HG03108 (cell line): ENCODE measurements around the gene LY86.

ENCODE experiments used
- ATAC-seq: cut with Tn5 transposase; IDR thresholded peaks from one replicate; pipeline ENCODE4 v1.9.1; 2021; ENCODE audit warnings: moderate library complexity; ENCODE audit not compliant: unreplicated experiment

Gene LY86

DNA sequence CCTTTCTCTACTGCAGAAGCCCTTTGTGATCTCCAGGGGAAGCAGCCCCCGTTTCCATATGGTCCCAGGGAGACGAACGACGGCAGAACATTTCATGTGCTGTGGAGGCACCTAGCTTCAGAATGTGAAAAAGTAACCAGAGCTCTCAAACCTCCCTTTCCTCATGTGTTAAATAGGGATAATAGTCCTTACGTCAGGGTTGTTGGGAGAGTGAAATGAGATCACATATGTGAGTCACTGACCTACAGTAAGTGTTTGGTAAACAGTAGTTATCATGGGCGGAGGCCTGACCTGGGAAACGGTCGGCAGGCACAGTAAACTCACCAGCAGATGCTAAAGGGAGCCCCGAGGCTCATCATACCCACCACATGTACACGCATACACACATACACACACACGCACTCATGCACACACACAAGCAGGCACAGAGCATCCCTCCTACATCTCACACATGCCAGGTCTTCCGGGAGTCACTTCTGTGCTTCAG lies 89.7 kb downstream of the LY86 start:
- ATAC-seq: no peak

DNA sequence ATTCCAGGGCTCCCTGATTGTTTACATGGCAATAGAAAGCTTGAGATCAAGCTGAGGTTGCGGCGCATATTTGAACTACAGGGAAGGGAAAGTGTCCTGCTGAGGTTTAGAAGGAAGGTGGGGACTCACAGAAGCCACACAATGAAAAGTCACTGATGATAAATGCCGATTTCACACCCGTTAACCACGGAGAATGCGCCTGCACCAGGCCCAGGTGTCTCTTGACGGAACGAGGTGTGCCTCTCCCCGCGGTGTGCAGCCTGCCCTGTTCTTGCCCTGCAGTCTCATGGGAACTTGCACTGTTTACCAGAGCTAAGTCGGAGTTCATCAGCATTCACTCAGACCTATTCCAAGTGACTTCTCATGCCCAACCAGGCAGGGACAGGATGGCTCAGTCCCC lies 90.3 kb downstream of the LY86 start:
- ATAC-seq: no peak

DNA sequence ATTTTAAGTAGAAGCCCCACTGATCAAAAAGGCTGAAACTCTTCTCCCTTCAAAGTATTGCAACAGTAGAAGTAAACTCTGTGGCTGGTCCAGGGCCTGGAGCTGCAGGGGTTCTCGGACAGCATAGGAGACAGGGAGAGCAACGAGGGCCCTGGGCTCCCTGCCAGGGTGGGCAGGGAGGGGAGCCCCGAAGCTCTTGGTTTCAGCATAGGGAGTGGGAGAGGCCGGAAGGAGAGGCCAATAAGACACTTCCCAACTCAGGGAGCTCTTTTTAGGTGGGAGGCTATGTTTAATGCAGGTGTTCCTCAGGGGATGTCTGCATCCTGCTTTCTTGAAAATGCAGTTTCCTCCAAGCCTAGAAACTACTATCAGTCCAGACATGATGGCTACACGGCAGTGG lies 91.1 kb downstream of the LY86 start:
- ATAC-seq: no peak

DNA sequence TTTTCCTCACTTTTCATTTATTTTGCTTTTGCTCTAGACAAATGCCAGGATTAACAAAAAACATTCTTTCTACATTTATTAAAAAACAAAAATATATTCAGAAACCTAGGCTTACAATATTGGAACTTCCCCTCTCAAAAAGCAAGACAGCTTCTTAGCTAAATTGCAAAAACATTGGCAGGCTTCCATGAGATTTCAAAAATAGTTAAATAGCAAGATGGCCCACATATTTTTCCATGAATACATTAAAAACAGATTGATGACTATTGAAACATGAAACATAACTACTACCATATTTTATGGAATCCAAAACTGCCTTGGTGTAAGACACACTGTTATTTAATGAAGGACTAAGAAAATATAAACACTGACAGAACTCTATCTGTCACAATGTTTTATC lies 92.0 kb downstream of the LY86 start:
- ATAC-seq: no peak

DNA sequence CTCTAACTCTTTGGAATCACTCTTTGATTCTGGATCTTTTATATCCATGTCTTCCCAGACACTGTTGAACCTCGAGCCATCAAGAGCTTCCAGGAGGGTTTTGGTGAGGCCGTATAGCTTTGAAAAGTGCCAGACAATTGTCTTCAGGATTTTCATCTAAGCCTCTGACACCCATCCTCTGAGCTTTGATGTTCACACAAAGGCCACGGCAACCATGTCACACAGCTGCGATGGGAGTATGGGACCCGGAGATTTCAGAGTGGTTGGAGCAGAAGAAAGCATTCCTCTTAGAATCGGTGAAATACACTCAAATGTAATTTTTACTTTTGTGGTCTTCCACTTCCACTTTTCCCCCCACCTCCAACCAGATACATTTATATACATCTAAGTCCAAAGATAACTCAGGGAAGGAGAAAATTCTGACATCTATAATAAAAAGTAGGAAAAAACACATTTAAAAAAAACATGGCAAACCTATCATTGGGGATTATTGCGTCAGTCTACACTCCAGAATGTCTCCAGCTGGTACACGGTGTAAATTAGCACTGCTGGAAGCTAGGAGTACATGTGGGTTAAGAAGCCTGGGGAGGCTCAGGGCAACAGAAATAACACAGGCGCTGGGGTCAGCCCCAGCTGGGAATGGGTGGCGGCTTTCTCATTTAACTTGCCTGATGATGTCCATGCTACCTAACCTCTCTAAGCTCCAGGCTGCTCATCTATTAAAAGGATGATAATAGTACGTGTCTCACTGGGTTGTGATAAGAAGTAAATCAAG lies 92.7 kb downstream of the LY86 start:
- no peak for ATAC-seq

DNA sequence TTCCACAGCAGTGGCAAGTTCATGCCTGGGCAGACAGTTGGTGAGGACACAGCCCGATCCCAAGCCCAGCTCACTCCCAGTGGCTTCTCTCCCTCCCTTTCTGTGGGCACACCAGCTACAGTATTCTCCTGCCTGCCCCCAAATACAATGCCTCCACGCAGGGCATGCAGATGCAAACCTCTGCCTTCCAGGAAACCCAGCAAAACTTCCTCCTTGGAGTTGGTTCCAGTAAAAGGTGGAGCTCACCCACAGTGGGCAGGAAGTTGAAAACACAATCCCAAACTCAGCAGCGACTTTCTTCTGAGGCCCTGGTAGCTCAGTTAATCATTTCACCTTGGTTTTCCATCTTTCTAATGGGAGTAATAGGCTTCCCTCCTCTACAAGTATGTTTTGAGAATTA lies 93.7 kb downstream of the LY86 start:
- no peak for ATAC-seq

DNA sequence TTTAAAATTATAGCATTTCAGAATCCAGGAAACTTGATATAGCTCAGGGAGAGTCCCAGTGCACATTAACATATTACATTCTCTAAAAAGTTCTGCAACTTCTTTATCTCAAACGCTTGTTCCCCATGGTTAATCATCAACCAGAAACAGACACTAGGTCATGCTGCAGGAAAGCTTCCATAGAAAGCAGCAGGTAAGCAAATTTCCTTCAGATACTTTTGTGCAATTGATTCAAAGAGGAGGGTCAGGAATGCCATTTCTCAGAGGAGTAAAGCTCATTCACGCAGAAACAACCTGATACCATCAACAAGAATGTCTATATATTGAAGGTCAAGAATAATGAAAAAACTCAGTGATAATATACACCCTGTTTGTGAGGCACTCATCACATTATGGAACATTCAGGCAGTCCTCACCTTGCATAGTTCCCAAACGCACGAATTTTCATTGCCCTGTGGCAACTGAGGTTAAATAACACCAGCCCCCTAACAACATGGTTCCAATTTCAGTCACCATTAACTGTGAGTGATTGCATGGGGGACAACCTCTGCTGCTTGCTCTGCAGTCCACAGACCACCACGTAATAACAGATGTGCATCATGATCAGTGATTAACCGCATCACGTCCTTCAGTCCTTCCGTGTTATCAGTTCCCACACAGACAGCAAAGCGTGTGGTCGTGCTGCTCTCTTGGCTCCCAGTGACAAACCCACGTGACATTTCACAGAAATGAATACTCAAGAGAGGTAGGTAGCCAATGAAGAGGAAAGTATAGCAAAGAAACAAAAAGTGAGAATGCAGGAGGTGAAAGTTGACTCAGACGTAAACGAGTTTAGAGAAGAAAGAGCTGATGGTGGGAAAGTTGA lies 95.7 kb downstream of the LY86 start:
- peak; percentile 77 for ATAC-seq

DNA sequence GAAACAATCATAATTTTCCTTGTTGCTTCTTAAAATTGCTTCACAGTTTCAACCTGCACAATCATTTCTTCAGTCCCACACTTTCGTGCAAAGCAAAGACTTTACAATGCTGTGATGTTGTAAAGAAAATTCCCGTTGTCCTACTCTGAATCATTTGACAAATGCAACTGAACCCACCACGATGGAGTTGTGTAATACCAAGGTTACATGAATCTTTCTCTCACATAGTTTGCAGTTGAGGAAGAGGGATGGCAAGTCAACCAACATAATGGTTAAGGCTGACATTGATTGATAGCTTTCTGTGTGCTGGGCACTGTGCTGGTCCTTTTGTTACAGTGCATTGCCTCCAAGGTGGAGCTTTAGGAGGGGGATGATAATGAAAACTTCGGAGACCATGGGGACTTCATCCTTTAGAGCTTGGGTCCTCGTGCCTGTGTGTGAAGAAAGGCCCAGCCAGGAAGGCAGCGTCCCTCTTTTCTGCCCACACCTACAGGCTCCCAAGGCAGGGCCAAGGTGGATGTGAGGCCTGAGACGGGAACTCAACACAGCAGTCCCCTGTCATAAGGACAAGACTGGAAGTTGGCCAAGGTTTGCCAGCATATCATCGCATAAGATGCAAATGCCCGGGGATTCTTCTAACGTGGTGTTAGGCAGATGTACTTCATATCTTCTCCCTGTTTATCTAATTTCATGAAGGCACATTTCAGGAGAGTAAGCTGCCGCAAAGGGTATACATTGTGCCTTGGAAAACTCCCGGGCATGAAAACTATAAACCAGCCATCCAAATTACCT lies 96.9 kb downstream of the LY86 start:
- no peak for ATAC-seq

DNA sequence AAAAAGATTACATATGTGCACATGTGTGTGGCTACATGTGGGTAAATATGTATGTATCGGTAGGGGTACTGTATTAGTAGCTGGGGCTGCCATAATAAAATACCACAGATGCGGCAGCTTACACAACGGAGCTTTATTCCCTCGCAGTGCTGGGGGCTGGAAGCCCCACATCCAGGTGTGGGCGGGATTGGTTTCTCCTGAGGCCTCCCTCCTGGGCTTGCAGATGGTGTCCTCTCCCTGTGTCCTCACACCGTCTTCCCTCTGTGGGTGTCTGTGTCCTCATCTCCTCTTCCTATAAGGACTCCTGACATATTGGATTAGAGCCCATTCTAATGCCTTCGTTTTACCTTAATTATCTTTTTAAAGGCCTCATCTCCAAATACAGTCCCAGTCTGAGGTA lies 97.7 kb downstream of the LY86 start:
- ATAC-seq: no peak

DNA sequence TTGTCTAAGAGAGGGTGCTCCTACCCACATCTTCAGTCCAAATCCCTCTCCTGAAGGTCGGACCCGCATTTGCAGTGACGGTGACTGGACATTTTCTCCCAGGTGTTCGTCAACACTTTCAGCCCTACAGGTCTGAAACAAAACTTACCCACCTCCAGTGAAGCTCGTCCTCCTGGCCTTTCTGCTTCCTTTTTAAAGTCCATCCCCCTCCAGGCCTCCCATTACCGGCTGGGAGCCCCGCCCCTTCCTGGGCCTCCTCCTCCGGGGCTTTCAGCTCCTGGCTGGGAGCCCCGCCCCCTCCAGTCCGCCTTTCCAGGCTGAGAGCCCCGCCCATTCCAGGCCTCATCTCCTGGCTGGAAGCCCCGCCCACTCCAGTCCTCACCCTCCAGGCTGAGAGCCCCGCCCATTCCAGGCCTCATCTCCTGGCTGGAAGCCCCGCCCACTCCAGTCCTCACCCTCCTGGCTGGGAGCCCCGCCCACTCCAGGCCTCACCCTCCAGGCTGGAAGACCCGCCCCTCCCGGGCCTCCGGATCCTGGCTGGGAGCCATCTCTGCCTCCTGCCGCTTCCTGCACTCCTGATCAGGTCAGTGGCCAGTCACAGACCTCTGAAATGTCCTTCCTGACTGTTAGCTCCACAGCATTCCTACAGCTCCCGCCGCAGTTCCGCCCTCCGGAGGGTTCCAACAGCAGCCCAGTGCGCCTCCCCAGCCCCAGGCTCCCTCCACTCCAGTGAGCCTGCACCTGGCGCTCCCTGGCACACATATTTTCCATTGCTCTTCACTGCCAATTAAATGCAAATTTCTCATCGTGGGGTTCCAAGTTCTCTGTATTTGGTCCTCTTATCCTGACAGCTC lies 98.5 kb downstream of the LY86 start:
- ATAC-seq: no peak

DNA sequence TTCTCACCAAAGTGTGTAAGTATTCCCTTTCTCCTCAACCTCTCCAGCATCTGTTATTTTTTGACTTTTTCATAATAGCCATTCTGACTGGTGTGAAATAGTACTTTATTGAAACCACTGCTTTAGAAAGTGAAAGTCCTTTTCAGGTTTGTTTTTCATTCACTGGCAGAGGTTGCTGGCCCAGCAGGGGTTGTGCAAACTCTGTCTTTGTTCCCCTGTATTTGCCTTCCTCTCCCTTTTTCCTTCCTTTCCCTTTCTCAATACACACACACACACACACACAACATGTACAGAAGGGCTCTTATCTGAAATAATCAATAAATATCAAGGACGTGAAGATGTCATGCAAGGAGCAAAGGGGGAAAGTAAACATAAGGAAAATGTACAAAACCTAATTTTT lies 99.8 kb downstream of the LY86 start:
- no peak for ATAC-seq

DNA sequence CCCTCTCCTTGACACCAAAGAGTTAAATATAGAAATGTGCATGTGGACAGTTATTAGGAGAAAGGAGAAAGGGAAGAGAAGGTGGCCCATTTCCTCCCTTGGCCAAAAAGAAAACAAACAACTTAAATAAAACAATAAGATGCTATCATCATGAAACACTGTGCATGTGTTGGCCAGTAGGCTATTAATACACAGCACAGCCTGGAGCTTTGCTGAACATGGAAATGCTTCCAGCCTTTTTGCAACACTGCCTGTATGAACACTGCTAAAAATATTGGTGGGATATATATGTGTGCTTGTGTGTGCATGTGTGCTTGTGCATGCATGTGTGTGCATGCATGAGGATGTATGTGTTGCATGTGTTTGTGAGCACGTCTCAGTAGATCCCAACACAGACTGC lies 100.4 kb downstream of the LY86 start:
- ATAC-seq: no peak

DNA sequence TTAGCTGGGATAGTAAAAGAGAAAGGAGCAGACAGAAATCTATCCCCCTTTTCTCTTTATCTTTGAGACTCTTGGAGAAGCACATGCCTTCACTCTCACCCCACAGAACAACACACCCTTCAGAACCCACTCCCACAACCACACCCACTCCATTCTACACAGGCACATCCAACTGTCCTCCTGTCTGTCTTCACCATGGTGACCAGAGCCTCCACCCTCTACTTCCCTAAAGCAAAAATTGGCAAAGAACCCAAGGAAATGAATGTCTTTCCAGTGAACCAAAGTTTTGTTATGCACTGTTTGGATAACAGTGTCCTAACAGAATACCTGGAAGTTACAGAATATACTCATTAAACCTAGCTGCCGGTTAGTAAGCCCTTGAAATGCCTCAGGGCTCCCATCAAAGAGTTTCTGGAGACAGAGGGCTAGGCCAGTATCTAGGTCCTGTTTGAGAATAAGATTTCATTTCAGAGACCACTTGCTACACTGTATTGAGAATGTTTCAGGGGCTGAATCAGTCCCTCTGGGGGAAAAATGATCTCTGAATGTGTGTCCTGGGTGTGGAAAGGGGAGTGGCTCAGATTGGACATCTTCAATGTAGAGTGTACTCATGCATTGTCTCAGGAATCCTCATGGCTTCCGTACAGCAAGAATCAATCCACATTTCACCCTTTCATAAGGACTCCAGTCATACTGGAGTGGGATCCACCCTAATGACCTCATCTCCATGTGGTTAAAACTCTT lies 101.1 kb downstream of the LY86 start:
- no peak for ATAC-seq

DNA sequence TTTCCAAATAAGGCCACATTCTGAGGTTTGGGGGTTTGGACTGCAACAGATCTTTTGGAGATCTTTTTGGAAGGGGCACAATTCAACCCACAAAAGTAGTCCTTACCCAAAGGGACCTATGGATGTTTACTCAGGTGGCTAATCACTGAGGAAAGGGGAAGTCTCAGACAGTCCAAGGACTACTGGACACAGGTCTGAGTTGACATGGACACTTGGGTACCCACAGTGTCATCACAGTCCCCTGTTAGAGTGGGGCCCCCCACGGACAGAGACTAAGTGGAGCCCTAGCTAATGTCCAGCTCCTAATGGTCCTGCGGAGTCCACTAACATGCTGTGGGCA lies 101.6 kb downstream of the LY86 start:
- ATAC-seq: no peak

DNA sequence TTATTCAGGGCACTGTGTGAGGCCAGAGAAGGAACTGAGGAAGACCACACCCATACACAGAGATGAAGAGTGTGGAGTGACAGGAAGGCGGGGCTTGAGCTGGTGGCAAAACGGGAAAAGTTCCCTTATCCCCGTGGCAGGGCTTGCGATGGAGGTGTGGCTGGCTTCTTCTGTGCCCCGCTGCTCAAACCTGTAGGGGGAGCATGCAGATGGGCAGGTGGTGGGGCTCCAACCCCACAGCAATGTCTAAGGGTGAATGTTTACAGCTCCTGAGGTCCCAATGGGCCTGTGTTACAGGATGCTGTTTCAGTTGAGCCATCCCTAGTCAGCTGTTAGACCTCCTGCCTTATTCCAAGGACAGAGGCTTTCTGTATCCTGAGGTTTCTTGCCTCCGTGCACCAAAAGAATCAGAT lies 105.9 kb downstream of the LY86 start:
- ATAC-seq: no peak

DNA sequence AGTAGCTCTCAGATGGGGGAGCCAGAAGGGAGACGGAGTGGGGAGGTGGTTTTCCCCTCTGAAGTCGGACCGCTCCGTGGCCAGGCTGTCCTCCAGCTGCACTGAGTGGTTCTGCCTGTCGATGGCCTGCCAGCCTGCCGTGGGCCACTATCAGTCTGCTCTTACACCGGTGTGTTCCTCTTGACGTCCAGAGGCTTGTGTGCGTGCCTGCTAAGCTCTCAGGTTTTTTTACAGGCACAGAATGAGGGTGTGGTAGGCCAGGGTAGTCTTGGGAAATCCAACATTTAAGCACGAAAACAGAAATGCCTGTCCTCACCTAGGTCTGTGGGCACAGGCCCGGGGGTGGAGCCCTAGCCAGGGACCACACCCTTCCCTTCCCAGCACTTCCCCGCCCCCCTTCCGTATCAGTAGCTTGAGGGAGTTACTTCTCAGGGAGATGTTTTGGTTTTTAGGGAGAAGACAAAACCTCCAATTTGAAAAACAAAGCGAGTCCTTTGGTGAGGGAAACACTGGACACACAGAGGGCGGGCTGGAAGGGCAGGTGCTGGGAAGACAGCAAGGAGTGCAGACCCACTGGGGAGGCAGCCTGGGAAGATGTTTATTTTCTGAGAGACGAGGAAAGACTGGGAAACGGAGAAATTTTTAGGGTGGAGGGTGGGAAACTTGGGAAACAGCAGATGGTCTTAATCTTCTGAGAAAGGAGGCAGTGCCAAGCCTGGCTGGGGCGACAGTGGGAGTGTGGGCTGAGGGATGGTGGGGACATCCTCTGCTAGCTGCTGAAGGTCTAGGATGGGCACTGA lies 106.5 kb downstream of the LY86 start:
- no peak for ATAC-seq

DNA sequence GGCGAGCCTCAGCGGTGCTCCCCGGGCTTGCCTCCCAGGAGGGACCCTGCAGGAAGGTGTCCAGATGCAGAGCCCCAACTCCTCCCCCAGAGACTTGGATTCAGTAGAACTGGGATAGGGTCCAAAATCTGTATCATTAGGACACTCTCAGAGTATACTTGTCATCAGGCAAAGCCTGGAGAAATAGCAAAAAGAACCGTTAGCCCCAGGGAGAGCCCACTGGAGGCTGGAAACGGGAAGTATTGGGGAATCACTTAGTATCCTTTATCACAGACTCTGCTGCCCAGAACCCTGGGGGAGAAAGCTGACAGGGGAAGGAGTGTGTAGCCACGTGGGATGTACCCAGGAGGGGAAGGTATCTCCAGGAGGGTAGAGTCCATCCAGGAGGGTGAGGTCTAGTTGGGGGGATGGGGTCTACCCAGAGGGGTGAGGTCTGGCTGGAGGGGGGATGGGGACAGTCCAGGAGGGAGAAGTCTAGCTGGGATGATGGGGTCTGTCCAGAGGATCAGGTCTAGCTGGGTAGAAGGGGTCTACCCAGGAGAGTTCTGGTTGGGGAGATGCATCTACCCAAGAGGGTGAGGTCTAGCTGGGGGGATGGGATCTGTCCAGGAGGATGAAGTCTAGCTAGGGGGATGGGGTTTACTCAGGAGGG lies 107.2 kb downstream of the LY86 start:
- ATAC-seq: no peak

DNA sequence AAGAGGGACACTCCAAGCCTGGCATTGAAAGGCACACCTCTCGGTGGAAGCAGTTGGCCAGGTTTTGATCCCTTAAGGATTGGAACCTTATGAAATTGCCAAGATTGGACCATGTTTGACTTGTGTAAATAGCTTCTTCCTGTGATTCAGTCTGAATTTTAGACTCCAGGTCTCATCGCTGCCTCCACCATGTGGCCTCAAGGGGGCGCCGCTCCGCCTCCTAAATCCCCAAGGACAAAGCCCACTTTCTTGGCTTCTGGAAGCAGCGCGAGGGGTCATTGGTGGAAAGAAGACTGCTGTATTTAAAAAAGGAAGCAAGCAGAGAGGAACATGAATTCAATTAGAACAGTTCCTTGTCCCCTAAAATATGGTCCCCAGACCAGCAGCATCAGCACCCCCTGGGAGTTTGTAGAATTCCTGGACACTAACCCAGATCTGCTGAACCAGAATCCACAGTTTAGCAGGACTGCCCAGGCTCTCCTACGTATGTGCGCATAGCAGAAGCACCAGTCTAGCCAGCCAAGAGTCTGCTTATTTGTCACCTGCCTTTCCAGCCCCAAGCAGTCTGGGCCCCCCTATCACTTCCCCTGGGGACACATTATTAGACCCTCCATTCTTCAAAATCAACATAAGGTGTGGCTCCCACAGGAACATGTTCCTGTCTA lies 108.5 kb downstream of the LY86 start:
- ATAC-seq: no peak
